Heart left ventricle (tissue), 16 donors: ENCODE measurements around the gene BIRC7. TPM values are rescaled to one million over a fixed set of nuclear protein-coding genes. Genes with fewer than 3 reads are reported as not detected.

ENCODE experiments used
- ATAC-seq, 4 donors: fragments of 200-7000 bp; cut with Tn5 transposase; one replicate each; pipeline ENCODE4 v1.9.1; 2020 to 2022; ENCODE audit warnings: moderate library complexity in 4 of 4, mild to moderate bottlenecking in 3 of 4, moderate number of reproducible peaks in 1 of 4
- DNase-seq, 5 donors: peaks; one replicate each; pipeline ENCODE4 v3.0.0-alpha.2; 2020
- H3K27ac ChIP-seq, 12 donors: fragments of 200-600 bp; sonication (generic) in 4 of 12; one replicate each; pipeline versions ENCODE4 v1.5.0 to v1.8.0; 2016 to 2022; ENCODE audit warnings: mild to moderate bottlenecking in 2 of 12
- H3K27me3 ChIP-seq, 9 donors: fragments of 200-600 bp; sonication (generic) in 2 of 9; one replicate each; pipeline versions ENCODE4 v1.5.1 to v1.8.0; 2016 to 2022; ENCODE audit warnings: mild to moderate bottlenecking in 3 of 9
- H3K36me3 ChIP-seq, 9 donors: fragments of 200-600 bp; sonication (generic) in 2 of 9; one replicate each; pipeline versions ENCODE4 v1.5.0 to v1.8.0; 2018 to 2022; ENCODE audit warnings: mild to moderate bottlenecking in 2 of 9
- H3K4me1 ChIP-seq, 12 donors: fragments of 200-600 bp; sonication (generic) in 4 of 12; one replicate each; pipeline versions ENCODE4 v1.5.0 to v1.8.0; 2016 to 2022; ENCODE audit warnings: mild to moderate bottlenecking in 3 of 12
- H3K4me3 ChIP-seq, 12 donors: fragments of 200-600 bp; sonication (generic) in 4 of 12; one replicate each; pipeline versions ENCODE4 v1.5.0 to v1.8.0; 2017 to 2022; ENCODE audit warnings: mild to moderate bottlenecking in 9 of 12, moderate library complexity in 4 of 12
- H3K9me3 ChIP-seq, 12 donors: fragments of 200-600 bp; sonication (generic) in 4 of 12; one replicate each; pipeline versions ENCODE4 v1.5.0 to v1.8.0; 2016 to 2022; ENCODE audit warnings: mild to moderate bottlenecking in 1 of 12
- POLR2A ChIP-seq, 2 donors: fragments of 450-650 bp; IDR thresholded peaks; one replicate each; pipeline ENCODE4 v1.6.1; 2017; ENCODE audit warnings: antibody characterized with exemption in 2 of 2, mild to moderate bottlenecking in 2 of 2, moderate library complexity in 2 of 2
- WGBS, 4 donors: extraction: QIAGEN DNeasy Blood & Tissue Kit in 2 of 4; methylation state at CpG; one replicate each; pipeline versions ENCODE4 v1.1.5 to v1.1.7; 2013 to 2018; 5-methylcytosine and 5-hydroxymethylcytosine counted together
- intact Hi-C, 10 donors: fragments of 100-400 bp; cut with DNase I; formaldehyde crosslinking; loops; one replicate each; pipeline versions ENCODE4 v1.11.1 to v1.14.2; 2022
- polyA plus RNA-seq, 2 donors: library from polyadenylated mRNA; stranded (reverse); fragments of 200-250 nt; gene quantifications; one replicate each; pipeline ENCODE4 v1.2.3, GENCODE V29; 2013
- total RNA-seq, 9 donors: library from RNA; depleted of rRNA in 2 of 9; stranded (reverse); fragments of >200 nt in 2 of 9; fragmentation: NEBNext Ultra II Directional in 3 of 9; extraction: Animal tissue kit (Norgen Biotek cat#: 25700) in 3 of 9; gene quantifications; one replicate each; pipeline versions ENCODE4 v1.1.0 to v1.2.4, GENCODE V29; 2016 to 2023
- TF ChIP-seq, protein P1 (sequence below), 12 donors: fragments of 200-600 bp; sonication (generic) in 4 of 12; IDR thresholded peaks; one replicate each; pipeline versions ENCODE4 v1.5.0 to v1.8.0; 2018 to 2022; ENCODE audit warnings: antibody characterized with exemption in 12 of 12, mild to moderate bottlenecking in 5 of 12
- donor health status: ischemic (EF 13 %, LVEDD 7.1; RV severe dilation, severe dysfunction).
- donor health status: healthy with polysubstance abuse.
- donor health status: DM: no; HTN: yes; CAD: no.
- donor health status: DM: no; HTN: no; CAD: no.
- donor health status: ischemic (EF 25% LVEDD 6.9; RV normal size, moderate dysfunction).
- donor health status: ischemic (EF 25% LVEDD 5.7; RV mildly dilated, moderate dysfunction).
- donor health status: healthy.
- donor health status: DM: yes; HTN: yes; CAD: no.
- donor health status: ischemic (EF 35%, LVEDD 5.7; RV mildly dilated, moderate dysfunction).
- donor health status: nonischemic (EF 11% LVEDD 7.7; RV severe dilation, severe dysfunction).
- donor health status: DM: yes; HTN: yes; CAD: no.
- donor health status: PGD.
- donor health status: ischemic (EF 29% LVEDD 5.4; RV normal size, mild dysfunction).
- donor health status: nonischemic (EF 23%, LVEDD 6.1; RV moderate dilation, normal function).

BIRC7 gene
- total and polyA plus RNA-seq, 11 donors, result 0.20 to 5.6 (median 0.50) TPM; not detected in 5

DNA sequence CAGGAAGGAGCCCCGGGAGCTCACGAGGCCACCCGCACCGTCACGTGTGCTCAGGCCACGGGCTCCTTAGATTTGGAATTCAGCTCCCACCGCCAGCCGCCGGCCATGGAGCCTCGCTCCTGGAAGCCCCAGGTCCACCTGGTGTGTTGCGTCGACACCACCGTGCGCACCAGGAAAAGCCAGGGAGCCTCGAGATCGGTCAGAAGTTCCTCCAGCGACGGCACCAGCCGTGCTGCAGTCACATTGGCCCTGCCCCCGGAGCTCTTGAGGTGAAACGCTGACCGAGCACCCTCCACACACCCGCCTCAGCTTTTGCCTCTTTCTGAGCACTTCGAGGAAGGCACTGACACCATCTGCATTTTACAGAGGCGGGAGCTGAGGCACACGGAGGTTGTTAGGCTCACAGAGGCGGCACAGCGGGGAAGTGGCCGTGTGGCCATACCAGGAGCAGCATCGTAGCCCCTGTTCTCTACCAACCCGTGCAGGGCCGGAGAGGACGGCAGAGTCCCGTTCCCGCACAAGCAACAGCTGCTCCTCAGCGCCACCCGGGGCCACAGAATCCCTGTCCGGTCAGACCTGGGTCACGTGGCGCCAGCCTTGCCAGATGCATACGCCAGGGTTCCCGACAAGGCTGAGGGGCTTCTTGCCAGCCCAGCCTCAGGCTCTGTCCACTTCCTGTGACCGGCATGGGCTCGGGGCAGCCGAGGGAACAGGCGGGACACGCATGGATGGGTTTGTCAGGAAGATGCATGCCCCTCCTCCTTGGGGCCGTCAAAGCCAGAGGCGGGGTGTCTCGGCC, 11.0 kb downstream of the BIRC7 start:
- no peak overlapping the region for H3K4me3 ChIP-seq
- WGBS, 4 donors, result 39 to 55% (median 45%) methylated on average over 30 to 50 of the region's 50 CpGs

DNA sequence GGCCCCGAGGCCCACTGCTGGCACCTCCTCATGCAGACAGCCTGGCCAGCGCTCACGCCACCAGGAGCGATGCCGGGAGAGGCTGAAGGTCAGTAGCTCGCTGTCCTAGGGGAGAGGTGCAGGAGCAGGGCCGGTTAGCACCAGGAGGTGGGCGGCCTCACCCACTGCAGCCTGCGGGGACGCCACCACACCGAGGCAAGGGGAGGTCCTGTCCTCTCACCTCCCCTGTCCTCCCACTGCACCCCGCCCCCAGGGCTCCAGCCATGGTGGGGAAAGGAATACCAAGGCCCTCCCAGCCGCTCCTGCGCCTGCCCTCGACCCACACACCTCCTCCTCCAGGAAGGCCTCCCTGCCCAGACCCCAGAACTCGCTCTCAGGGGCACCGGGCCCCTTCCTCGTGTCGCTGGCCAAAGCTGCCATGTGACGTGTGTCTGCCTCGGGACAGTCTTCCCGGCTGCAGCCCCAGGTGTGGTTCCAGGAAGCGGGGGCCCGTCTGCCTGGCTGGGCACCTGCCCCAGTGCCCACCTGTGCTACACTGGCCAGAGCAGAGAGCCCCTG, 12.0 kb downstream of the BIRC7 start:
- DNase-seq (peak in 1 of 5 donors; percentile 53), ATAC-seq (no peak)
- Histone ChIP-seq H3K4me3 (no peak overlapping the region), H3K36me3 (no peaks in the 10 kb centered on the region), H3K4me1 (no peaks in the 10 kb centered on the region), H3K9me3 (no peaks in the 10 kb centered on the region), H3K27ac (no peak overlapping the region), H3K27me3 (peaks cover 15 to 73% (median 38%) of the 10 kb centered on the region in 9 donors)
- no peak for TF ChIP-seq POLR2A (IDR thresholded peaks at IDR 0.05)
- TF ChIP-seq, protein P1, sequence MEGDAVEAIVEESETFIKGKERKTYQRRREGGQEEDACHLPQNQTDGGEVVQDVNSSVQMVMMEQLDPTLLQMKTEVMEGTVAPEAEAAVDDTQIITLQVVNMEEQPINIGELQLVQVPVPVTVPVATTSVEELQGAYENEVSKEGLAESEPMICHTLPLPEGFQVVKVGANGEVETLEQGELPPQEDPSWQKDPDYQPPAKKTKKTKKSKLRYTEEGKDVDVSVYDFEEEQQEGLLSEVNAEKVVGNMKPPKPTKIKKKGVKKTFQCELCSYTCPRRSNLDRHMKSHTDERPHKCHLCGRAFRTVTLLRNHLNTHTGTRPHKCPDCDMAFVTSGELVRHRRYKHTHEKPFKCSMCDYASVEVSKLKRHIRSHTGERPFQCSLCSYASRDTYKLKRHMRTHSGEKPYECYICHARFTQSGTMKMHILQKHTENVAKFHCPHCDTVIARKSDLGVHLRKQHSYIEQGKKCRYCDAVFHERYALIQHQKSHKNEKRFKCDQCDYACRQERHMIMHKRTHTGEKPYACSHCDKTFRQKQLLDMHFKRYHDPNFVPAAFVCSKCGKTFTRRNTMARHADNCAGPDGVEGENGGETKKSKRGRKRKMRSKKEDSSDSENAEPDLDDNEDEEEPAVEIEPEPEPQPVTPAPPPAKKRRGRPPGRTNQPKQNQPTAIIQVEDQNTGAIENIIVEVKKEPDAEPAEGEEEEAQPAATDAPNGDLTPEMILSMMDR (IDR thresholded peaks at IDR 0.05), result no peak
- intact Hi-C loops, result no loop called here
- 61 to 73% (median 72%) methylated on average over 13 to 24 of the region's 24 CpGs for whole genome bisulfite sequencing, 4 donors

More for the DNA sequence above, 11.0 kb downstream of the BIRC7 start:
- no peak for TF ChIP-seq POLR2A (IDR thresholded peaks at IDR 0.05)
- TF ChIP-seq, protein P1 (IDR thresholded peaks at IDR 0.05), result no peak
- ATAC-seq (peak in 3 of 4 donors; percentile 28 to 60 (median 54)), DNase-seq (peak in 2 of 5 donors; percentile 56 to 60)
- Histone ChIP-seq H3K36me3 (no peaks in the 10 kb centered on the region), H3K27me3 (peaks cover 8 to 63% (median 27%) of the 10 kb centered on the region in 9 donors), H3K9me3 (no peaks in the 10 kb centered on the region), H3K27ac (no peak overlapping the region), H3K4me1 (no peaks in the 10 kb centered on the region)
- intact Hi-C loops, result no loop called here

DNA sequence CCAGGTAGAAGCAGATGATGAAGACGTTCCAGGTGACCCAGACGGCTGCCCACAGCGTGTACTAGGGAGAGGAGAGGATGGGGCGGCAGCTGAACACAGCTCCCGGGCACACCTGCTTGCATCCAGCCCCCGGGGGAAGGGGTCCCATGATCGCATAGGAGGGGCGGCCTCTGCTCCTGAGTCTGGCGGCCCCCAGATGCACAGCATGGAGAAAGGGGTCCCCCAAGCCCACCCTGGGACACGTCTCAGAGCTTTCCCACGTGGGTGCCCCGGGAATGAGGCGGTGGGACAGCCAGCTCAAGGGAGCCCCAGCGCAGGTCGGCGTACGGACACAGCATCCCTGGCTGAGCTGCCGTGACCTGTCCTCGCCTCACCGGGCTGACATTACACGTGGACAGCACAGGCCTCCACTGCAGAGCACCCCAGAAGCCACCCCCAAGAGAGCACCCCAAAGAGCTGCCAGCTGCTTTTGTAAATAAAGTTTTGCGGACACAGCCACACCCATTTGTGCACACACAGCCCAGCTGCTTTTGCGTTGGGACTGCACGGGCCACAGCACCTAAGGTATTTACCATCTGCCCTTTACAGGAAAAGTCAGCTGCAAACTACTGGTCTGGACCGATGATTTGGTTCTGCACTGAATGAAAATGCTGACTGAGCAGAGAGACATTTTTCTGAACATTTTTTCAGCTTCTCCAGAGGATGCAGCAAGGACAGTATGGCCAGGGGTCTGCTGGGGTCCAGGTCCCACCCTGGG, 13.3 kb downstream of the BIRC7 start:
- ATAC-seq, result no peak
- Histone ChIP-seq H3K36me3 (no peaks in the 10 kb centered on the region), H3K4me1 (peaks cover 0 to 12% (median 2%) of the 10 kb centered on the region in 12 donors), H3K9me3 (no peaks in the 10 kb centered on the region), H3K4me3 (no peak overlapping the region), H3K27me3 (peaks cover 26 to 76% (median 50%) of the 10 kb centered on the region in 9 donors), H3K27ac (no peak overlapping the region)
- 67 to 79% (median 74%) methylated on average over 11 to 25 of the region's 25 CpGs for WGBS, 4 donors
- TF ChIP-seq, protein P1 (IDR thresholded peaks at IDR 0.05), result no peak
- no peak for TF ChIP-seq POLR2A (IDR thresholded peaks at IDR 0.05)
- peak in 1 of 5 donors; percentile 51 for DNase-seq
- intact Hi-C loops, result no loop called here

DNA sequence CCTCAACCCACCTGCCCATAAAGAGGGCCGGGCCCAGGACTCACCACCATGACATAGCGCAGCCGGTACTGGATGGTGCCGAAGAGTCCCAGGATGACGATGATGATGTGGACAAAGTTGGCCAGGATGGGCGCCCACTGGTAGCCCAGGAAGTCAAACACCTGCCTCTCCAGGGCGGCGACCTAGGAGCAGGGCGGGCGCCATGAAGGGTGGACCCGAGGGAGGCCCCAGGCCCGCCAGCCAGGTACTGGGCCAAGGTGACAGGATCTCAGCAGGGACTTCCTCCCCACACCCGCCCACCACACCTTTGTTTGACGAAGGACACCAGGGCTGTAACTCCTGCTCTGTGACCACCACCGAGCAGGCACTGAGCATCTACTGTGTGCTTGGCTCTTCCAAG, 14.2 kb downstream of the BIRC7 start:
- Histone ChIP-seq H3K9me3 (no peaks in the 10 kb centered on the region), H3K4me1 (peaks cover 0 to 21% (median 4%) of the 10 kb centered on the region in 12 donors), H3K4me3 (no peak overlapping the region), H3K36me3 (no peaks in the 10 kb centered on the region), H3K27ac (no peak overlapping the region), H3K27me3 (peaks cover 31 to 81% (median 59%) of the 10 kb centered on the region in 9 donors)
- intact Hi-C loops, result loop anchor here in 1 of 10 donors (5.0 kb wide), 1 partner anchor 193 kb away; no protein-coding TSS in a partner anchor
- TF ChIP-seq, protein P1 (IDR thresholded peaks at IDR 0.05), result no peak
- TF ChIP-seq POLR2A (IDR thresholded peaks at IDR 0.05), result no peak
- WGBS, 4 donors, result 79 to 98% (median 91%) methylated on average over 7 to 15 of the region's 15 CpGs
- no peak for ATAC-seq
- DNase-seq, result no peak
